Measurements from ENCODE around the gene TUFT1.

The TUFT1 gene

DNA sequence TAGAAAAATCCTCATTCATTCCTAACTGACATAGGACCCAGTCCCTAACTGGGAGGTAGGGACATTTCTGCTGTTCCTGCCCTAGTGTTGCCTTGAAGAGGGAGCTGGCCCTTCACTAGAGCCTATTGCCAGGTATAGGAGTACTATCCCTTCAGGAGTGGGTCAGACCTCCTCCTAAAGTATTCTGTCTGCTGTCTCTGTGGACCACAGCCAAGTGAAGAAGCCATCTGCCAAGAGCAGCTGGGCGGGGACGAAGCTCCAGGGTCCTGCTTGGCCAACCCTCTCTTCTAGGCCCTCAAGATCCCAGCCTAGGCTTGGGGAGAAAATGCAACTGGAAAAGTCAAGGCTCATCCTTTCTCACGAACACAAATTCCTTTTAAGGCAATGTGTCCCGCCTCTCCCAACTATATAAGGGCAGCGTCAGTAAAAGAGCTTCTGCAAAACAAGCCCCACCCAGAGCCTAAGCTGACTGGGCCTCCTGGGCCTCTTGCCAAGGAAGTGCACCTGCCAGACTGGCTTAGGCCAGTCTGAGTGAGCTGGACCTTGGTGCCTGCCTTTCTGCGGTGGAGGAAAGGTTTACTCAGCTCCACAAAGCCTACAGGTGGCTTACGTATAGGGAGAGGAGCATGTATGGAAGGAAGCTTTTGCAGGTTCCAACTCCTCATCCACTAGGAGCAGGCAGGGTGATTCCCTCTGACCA lies 638 bp upstream of the TUFT1 start:
- no peak for DNase-seq (ENCODE audit: low read depth in 2 of 2)

DNA sequence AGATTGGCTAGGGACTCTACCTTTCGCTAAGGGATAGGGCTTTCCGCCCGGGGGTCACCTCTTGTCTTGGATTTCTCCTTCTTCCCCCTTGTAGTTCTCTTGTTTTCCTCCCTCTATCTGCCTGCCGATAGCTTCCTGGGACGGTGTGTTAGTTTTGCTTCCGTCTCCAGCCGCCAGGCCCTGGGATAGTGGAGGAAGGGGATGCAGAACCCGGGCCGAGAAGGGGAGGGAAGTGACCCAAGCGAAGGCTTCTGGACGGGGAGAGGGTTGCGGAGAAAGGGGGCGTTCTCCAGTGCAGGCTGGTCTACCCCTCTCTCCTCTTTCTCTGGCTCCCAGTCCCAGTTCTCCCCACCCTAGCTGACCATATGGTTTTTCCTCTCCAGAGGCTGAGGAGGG lies 871 bp downstream of the TUFT1 start:
- no peak for DNase-seq (ENCODE audit: low read depth in 2 of 2)

DNA sequence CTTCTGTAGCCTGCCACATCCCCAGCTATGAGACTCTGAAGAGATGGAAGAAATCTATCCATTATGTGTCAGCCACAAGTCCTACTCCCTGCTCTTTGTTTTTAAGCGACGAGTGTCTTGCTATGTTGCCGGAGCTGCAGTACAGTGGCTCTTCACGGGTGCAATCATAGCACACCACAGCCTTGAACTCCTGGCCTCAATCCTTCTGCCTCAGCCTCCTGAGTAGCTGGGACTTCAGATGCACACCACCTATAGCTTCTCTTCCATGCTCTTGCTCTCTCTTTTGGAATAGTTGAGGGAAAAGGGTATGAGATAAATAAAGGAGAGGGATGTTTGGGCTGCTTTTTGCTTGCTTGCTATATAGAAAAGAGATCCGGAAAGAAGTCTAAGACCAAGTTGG lies 1.6 kb downstream of the TUFT1 start:
- DNase-seq (ENCODE audit: low read depth in 2 of 2), result no peak

DNA sequence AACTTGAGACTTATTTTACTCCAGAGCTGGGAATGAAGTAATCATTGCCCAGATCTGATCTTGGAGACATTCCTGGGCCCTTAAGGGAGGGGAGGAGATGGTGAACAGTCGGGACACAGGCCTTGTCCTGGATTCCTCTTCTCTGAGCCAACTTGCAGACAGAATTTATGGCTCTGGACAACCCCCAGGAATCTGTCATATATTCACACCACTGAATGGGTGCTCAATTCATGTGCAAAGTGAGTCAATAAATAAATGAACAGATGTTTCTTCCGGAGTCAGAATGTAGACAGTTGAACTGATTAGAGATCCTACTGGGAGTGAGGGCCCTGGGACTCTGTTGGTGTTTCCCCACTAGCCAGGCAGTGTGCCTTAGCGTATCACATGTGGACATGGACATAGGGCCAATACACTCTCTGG lies 2.6 kb downstream of the TUFT1 start:
- no peak for DNase-seq (ENCODE audit: low read depth in 2 of 2)

DNA sequence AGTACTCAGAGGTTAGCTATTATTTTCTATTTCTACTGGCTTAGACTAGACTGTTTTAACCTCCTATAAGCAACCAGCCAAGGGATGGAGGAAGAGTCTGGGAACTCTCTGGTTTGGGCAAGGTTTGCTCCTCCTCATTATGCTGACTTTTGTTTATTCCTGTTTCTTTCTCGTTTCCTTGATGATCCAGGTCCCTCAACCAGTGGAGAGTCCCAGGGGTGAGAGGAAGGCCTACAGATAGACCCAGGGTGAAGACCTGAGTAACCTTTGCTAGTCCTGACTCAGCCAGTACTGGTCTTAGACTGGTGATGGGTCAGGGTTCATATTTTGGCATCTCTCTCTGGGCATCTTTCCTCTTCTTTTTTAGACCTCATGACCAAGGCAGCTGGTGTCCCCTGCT lies 5.4 kb downstream of the TUFT1 start:
- no peak for DNase-seq (ENCODE audit: low read depth in 2 of 2)

DNA sequence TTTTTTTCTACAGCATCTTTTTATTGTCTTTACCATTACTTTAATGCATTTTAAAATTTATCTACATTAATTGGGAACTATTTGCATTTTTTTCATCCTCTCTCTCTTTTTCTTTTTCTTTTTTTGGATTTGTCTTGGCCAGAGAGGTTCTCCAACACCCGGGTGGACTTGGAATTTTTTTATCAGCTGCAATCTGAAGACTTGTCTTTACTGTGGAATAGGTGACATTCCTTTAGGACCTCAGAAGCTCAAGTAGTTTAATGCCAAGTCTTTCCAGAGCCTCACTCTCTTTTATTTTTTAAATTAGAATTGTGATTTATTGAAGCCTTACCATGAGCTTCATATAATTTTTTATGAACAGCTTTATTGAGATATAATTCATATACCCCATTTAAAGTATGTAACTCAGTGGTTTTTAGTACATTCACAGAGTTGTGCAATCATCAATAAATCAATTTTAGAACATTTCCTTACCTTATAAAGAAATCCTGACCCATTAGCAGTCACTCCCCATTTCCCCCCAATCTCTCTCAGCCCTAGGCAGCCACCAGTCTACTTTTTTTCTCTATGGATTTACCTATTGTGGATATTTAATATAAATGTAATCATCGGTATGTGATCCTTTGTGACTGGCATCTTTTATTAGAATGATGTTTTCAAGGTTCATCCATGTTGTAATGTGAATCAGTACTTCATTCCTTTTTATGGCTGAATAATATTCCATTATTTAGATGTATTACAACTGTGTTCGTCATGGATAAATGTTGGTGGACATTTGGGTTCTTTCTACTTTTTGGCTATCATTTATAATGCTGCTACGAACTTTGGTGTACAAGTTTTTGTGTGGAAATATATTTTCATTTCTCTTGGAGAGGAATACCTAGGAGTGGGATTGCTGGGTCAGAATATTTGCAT lies 6.2 kb downstream of the TUFT1 start:
- DNase-seq (ENCODE audit: low read depth in 2 of 2), result no peak

DNA sequence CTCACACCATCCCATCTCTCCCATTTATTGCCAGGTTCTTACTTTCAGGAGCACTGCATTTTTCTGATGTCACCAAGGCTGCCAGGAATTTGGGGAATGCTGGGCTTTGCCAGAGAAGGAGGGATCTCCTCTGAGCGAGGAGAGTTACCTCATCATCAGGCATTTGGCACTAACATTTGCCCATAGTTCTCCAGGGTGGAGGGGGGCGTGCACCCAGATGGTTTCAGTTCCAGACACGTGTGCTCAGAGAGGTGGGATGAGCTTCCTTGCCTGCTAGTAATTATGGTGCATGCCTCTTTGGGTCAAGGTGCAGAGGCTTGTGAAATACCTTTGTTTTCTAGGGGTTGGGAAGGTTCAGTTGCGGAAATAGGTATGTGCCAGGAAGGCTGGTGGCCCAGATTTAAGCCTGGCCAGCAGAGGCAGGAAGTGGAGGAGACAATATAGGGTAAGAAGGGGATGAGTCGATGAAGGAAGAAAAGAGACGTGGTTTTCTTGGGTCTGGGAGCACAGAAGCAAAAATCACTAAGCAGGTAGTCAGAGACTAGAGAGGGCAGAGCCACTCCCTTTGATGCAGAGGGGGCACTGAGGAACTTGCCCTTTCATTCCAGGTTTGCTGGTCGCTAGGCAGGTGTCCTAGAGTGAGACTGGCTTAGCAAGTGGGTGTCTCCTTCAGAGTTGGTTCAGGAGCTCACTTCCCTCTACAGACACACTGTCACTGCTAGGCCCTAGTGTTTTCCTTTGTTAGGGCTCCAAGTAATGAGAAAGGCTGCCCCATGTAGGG lies 7.2 kb downstream of the TUFT1 start:
- DNase-seq (ENCODE audit: low read depth in 2 of 2), result no peak

DNA sequence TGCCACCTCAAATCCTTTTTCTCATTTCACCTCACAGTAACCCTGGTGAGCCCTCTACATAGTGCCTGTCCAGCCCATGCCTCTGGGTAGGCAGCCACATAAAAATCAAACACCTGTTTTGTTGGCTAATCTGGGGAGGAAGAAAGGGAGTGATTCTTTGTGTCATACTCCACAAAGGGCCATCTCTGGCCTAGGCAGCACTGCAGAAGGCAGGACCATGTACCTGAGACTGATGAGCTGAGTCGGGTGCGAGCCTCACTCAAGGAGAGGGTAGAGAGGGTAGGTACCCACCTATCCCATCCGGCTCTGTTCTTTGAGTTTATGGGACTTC lies 7.8 kb downstream of the TUFT1 start:
- no peak for DNase-seq (ENCODE audit: low read depth in 2 of 2)

DNA sequence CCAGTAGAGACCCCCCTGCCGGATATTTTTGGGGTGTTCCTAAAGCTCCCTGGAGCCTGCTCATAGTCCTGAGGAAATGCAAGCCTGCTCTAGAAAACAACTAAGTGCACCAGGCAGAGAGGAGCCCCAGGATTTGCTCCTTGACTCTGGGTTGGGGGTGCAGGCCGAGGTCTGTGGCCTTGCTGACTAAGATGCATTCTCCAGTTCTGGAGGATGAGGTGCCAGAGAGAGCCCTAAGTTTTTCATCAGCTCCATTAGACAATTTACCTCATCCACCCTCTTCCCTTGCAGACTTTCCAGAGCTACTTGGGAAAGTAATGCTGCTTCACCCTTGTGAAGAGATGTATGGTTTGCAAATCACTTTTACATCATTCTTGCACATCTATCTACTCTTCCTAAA lies 9.1 kb downstream of the TUFT1 start:
- no peak for DNase-seq (ENCODE audit: low read depth in 2 of 2)

DNA sequence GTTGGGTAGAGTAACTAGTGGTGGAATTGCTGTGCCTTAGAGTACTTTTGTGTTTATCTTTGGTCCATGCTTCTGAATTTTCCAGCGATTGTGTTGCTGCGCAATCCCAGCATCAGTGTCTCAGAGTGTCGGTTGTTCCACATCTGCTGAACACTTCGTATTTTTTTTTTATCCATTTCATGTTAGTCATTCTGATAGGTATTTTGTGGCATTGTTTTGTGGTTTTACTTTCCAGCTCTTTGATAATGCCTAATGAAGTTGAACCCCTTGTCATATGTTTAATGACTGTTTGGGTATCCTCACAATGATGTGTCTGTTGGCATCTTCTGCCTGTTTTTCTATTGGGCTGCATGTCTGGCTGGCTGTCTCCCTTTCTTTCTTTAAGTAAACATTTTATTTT lies 13.6 kb downstream of the TUFT1 start:
- DNase-seq (ENCODE audit: low read depth in 2 of 2), result no peak

DNA sequence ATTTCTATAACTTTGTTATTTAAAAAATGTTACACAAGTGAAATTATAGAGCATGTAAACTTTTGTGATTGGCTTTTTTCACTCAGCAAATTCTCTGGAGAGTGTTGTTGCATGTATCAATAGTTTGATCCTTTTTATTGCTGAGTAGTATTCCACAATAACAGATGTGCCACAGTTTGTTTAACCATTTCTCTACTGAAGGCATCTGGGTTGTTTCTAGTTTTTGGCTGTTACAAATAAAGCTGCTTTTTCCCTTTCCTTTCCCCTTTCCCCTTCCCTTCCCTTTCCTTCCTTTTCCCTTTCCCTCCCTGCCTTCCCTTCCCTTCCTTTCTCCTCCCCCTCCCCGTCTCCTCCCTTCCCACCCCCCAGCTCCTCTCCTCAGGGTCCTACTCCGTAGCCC lies 15.9 kb downstream of the TUFT1 start:
- no peak for DNase-seq (ENCODE audit: low read depth in 2 of 2)

DNA sequence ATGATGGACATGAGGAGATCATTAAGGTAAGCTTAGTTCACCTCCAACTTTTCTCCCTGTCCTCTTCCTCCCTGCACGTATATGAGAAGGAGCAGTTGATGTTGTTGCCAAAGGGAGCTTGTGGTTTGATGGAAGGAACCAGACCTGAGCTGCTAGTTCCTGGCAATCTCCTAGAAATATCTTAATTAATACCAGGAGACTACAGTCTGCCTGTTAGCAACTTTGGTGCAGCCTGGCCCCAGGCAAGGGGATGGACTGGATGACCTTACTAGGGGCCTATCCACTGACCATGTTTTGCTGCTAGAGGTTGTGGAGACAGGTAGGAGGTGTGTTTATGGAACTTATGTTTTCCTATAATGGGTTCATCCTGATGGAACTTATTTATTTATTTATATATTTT lies 22.6 kb downstream of the TUFT1 start:
- no peak for DNase-seq (ENCODE audit: low read depth in 2 of 2)

DNA sequence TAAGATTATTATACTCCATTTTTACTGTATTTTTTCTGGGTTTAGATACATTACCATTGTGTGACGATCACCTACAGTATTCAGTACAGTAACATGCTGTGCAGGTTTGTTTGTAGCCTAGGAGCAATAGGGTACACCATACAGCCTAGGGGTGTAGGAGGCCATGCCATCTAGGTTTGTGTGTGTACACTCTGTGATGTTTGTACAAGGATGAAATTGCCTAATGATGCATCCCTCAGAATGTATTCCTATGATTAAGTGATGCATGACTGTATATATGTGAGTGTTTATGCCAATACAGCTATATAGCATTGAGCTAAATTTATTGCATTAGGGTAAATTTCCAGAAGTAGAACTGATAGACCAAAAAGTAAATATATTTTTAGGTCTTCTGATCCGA lies 23.3 kb downstream of the TUFT1 start:
- DNase-seq (ENCODE audit: low read depth in 2 of 2), result no peak

DNA sequence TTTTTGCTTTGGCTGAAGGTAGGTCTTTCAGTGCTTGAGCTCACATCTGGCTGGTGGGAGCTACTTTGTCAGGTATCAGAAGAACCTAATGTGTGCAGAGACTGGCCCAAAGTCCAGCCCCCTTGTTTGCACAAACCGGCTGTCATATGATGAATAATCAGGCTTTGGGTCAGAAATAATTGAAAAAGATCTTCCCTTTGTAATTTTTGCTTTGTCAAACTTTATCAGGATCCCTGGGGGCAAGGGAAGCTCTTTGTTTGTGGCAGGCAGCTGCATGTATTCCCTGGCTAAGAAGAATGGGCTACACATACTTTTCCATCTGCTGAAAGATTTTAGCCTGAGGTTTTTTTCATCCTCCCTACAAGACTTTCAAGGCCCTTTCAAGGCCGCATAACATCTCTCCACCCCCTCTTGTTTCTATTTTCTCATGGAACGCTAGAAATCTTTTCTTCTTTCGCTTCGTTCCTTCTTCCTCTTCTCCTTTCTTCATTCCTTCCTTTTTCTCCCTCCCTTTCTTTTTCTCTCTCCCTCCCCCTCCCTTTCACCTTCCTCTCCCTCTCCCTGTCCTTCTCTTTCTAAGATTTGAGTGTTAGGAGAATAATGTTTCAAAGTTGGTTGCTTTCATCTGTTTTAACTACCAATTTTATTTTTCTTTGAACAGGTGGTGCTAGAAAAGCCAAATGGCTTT lies 25.5 kb downstream of the TUFT1 start:
- DNase-seq (ENCODE audit: low read depth in 2 of 2), result no peak

DNA sequence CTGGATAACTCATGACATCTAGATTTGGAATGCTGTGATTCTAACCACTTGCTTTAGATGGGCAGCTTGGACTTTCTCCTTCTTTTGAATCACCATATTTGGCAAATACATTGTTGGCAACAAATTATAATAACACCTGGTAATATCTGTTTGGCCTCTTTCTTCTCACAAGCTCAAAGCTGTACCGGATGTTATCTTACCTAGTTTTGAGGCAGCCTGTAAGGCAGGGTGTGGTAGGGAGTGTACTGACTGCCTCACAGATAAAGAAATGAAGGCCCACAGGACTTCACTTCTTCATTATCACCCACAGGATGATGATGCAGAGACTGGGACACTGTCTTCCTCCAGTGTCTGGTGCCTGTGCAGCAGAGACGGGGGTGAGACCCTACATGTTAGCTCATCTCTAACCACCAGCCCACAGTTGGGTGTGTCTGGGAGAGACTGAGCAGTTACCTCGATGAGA lies 28.5 kb downstream of the TUFT1 start:
- no peak for DNase-seq (ENCODE audit: low read depth in 2 of 2)

DNA sequence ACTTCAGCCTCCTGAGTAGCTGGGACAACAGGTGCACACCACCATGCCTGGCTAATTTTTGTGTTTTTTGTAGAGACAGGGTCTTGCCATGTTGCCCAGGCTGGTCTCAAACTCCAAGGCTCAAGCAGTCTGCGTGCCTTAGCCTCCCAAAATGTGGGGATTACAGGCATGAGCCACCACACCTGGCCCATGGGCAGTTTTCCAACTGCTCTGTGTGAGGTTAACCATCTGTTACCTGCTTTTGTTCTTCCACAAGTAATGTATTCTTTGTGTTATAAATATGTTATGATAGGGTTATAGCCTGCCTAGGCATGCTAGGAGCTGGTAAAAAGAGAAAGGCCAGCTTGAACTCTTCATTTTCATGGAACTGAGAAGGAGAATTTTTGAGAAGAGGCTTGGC lies 30.7 kb downstream of the TUFT1 start:
- no peak for DNase-seq (ENCODE audit: low read depth in 2 of 2)

DNA sequence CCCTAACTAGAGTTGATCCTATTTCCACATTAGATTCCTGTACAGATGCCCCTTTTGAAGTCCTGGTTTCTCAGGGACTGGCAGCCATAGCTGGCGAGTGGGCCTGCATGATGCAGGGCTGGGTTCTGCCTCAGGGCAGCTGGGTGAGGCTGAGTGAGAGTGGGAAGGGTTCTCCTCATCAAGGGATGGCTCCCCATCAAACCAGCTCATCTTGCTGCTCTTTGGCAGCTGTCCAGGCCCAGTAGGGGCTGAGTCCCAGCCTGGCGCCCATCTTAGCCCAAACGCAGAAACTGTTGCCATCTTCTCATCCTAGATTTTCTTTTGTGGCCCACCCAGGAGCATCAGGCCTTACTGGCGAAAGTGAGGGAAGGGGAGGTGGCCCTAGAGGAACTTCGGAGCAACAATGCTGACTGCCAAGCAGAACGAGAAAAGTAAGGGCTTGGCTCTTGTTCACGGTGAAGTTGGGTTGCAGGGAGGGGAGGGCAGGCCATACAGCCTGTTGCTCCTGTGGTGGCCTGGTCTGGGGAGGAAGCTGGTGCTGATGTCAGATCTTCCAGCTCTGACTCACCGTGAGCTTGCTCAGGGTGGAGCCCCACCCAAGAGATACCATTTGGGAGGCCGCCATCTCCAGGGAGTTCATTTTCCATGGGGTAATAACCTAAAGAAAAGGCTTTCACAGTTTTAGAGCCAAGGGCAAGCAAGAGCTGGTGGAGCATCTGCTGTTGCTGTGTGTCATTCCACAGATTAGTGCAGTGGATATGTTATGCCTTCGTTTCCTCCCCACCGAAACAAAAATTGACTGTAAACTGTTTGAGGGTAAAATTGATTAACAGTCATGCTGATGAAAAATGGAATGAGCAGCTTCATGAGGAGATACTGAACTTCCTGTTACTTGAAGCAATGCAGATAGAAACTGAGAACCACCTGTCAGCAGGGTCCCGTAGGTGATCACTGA lies 34.7 kb downstream of the TUFT1 start:
- no peak for DNase-seq (ENCODE audit: low read depth in 2 of 2)

DNA sequence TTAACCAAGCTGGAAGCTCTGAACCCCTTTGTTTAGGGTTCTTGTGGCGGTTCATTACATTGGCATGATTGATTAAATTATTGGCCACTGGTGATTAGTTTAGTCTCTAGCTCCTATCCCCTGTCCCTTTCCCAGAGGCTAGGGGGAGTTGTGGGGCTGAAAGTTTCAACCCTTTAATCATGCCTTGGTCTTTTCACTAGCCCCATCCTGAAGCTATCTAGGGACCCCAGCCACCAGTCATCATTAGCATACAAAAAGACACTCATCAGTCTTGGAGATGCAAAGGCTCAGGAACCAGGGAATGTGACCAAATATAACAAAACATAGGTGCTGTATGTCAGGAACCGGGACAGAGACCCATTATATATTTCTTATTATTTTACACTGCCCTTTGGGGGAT lies 37.1 kb downstream of the TUFT1 start:
- no peak for DNase-seq (ENCODE audit: low read depth in 2 of 2)

DNA sequence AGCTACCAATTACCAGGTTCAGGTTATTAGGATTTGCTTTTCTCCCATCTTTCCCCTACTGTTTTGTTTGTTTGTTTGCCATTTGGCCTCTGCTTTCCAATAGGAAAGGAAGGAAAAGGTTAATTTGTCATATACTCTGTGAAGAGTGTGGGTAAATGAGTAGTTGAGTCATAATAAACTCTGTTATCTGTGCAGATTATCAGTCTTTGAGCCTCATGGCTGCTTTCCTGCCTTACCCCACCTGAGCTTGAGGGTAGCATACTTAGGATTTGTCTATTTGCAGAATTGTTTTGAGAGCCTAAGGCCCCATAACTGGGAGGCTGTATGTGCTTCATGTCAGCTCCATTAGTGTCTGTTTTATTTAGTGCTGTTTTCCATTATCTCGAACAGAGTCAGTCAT lies 38.8 kb downstream of the TUFT1 start:
- no peak for DNase-seq (ENCODE audit: low read depth in 2 of 2)

DNA sequence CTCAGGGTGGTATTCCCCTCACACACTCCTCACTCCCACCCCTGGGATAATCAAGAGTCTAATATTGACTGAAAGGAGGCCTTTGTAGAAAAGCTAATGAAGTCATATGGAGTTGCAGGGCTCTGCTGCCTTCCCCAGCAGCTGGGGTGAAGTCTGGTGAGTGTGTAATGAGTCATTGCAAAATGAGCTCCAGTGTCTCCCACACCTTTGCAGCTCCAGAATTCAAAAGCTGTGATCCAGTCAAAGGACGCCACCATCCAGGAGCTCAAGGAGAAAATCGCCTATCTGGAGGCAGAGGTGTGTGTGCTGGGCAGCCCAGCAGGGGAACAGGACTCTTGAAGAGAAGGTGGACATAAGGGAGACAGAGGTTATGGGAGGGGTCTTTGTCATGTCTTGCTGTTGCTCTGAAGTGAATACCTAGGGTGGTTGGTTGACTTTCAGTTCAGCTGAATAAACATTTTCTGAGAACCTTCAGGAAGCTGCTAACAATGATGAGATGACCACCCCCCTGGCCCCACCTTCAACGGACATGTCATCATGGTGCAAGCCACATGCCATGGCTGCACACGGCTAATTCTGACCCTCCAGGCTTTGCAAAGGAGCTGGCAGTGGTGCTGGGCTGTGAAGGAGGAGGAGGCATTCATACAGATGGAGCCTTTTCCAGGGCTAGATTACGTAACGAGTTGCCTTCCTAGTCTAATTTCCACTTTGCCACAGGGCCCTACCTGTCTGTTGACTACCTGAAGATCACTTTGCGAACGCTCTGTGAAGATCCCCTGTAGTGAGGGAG lies 39.5 kb downstream of the TUFT1 start:
- no peak for DNase-seq (ENCODE audit: low read depth in 2 of 2)
